Measurements from ENCODE around the gene C7orf25.

C7orf25 gene

GRCh38 chr7:42931834-42932651 lies 20.2 kb upstream of the C7orf25 start, which contains the start of the genes MRPL32 and PSMA2:
TSS of gene MRPL32 (plus strand) at chr7:42932376. CDS start at chr7:42932387, 11 bp downstream.
TSS of gene PSMA2 (minus strand) at chr7:42932174. CDS start at chr7:42932158, 16 bp downstream.
- Histone ChIP-seq H3K79me2 (ENCODE audit: insufficient read depth, low read depth) (peaks cover 88% of the 10 kb centered on the region), H3K27me3 (ENCODE audit: insufficient read depth, low read depth) (no peaks in the 10 kb centered on the region), H2AFZ (ENCODE audit: low read depth) (peak within 1 kb of the TSS; percentile 44; the same call in 1 of the 2 replicates), H3K27ac (peak within 1 kb of the TSS; percentile 84), H3K4me1 (ENCODE audit: low read depth, poor library complexity, severe bottlenecking) (peaks cover 73% of the 10 kb centered on the region), H3K36me3 (ENCODE audit: insufficient read depth) (no peaks in the 10 kb centered on the region; the same call in 1 of the 2 replicates), H3K4me3 (IDR thresholded peaks at IDR 0.05; ENCODE audit: insufficient read depth, low read depth, low read length) (no peak within 1 kb of the TSS), H3K9ac (peak within 1 kb of the TSS; percentile 90), H3K4me2 (peak within 1 kb of the TSS; percentile 88), H4K20me1 (ENCODE audit: insufficient read depth) (peaks cover 27% of the 10 kb centered on the region)
- TF ChIP-seq CTCF (conservative IDR thresholded peaks at IDR 0.05; ENCODE audit: low read depth, low read length), result no peak

- peaks cover 27% of the 10 kb centered on the region for H4K20me1 ChIP-seq (ENCODE audit: insufficient read depth)
- no peak overlapping the region for H3K4me3 ChIP-seq (IDR thresholded peaks at IDR 0.05; ENCODE audit: insufficient read depth, low read depth, low read length)
- peak overlapping the region; percentile 84 for H3K27ac ChIP-seq
- H3K4me1 ChIP-seq (ENCODE audit: low read depth, poor library complexity, severe bottlenecking), result peaks cover 73% of the 10 kb centered on the region
- H3K79me2 ChIP-seq (ENCODE audit: insufficient read depth, low read depth), result peaks cover 90% of the 10 kb centered on the region
- no peak for TF ChIP-seq CTCF (conservative IDR thresholded peaks at IDR 0.05; ENCODE audit: low read depth, low read length)
- H3K27me3 ChIP-seq (ENCODE audit: insufficient read depth, low read depth), result no peaks in the 10 kb centered on the region
- peak overlapping the region; percentile 44; the same call in 1 of the 2 replicates for H2AFZ ChIP-seq (ENCODE audit: low read depth)
- H3K9ac ChIP-seq, result peak overlapping the region; percentile 90
- peak overlapping the region; percentile 65 for H3K4me2 ChIP-seq
- peaks cover 3% of the 10 kb centered on the region; the same call in 1 of the 2 replicates for H3K36me3 ChIP-seq (ENCODE audit: insufficient read depth)
Measured at GRCh38 chr7:42931447-42931833, 19.6 kb upstream of the C7orf25 start.

GRCh38 chr7:42930889-42931288 lies 19.0 kb upstream of the C7orf25 start:
- Histone ChIP-seq H3K4me3 (IDR thresholded peaks at IDR 0.05; ENCODE audit: insufficient read depth, low read depth, low read length) (no peak overlapping the region), H3K4me2 (peak overlapping the region; percentile 65), H3K4me1 (ENCODE audit: low read depth, poor library complexity, severe bottlenecking) (peaks cover 73% of the 10 kb centered on the region), H2AFZ (ENCODE audit: low read depth) (no peak overlapping the region), H3K27ac (peak overlapping the region; percentile 84; the same call in 1 of the 2 replicates), H3K36me3 (ENCODE audit: insufficient read depth) (peaks cover 6% of the 10 kb centered on the region; the same call in 1 of the 2 replicates), H3K9ac (peak overlapping the region; percentile 90; the same call in 1 of the 2 replicates), H3K79me2 (ENCODE audit: insufficient read depth, low read depth) (peaks cover 95% of the 10 kb centered on the region), H3K27me3 (ENCODE audit: insufficient read depth, low read depth) (no peaks in the 10 kb centered on the region), H4K20me1 (ENCODE audit: insufficient read depth) (peaks cover 27% of the 10 kb centered on the region)
- no peak for TF ChIP-seq CTCF (conservative IDR thresholded peaks at IDR 0.05; ENCODE audit: low read depth, low read length)

- peaks cover 72% of the 10 kb centered on the region for H3K4me1 ChIP-seq (ENCODE audit: low read depth, poor library complexity, severe bottlenecking)
- peaks cover 27% of the 10 kb centered on the region for H4K20me1 ChIP-seq (ENCODE audit: insufficient read depth)
Measured at GRCh38 chr7:42929449-42929848, 17.6 kb upstream of the C7orf25 start.

More at GRCh38 chr7:42929449-42929848, 17.6 kb upstream of the C7orf25 start:
- TF ChIP-seq CTCF (conservative IDR thresholded peaks at IDR 0.05; ENCODE audit: low read depth, low read length), result no peak
- Histone ChIP-seq H3K4me2 (peak overlapping the region; percentile 65), H3K27me3 (ENCODE audit: insufficient read depth, low read depth) (no peaks in the 10 kb centered on the region), H2AFZ (ENCODE audit: low read depth) (no peak overlapping the region), H3K9ac (no peak overlapping the region), H3K4me3 (IDR thresholded peaks at IDR 0.05; ENCODE audit: insufficient read depth, low read depth, low read length) (no peak overlapping the region), H3K79me2 (ENCODE audit: insufficient read depth, low read depth) (peaks cover 95% of the 10 kb centered on the region), H3K36me3 (ENCODE audit: insufficient read depth) (peaks cover 6% of the 10 kb centered on the region; the same call in 1 of the 2 replicates), H3K27ac (no peak overlapping the region)
